Smooth muscle cell (in vitro differentiated cells): ENCODE results near the gene MACROH2A1. TPM values are rescaled to one million over a fixed set of nuclear protein-coding genes. Genes with fewer than 3 reads are reported as not detected.

Experiments
- DNase-seq: peaks from one replicate; lab custom pipeline; 2025; ENCODE audit not compliant: unreplicated experiment; lab: John Stamatoyannopoulos, UW
- H2AFZ ChIP-seq: fragments of 200-600 bp; sonication (generic); 2 replicates; pipeline ENCODE4 v1.6.0; 2016; ENCODE audit warnings: antibody characterized with exemption, low read depth, mild to moderate bottlenecking
- H3F3A ChIP-seq: fragments of 200-600 bp; sonication (generic); 2 replicates; pipeline ENCODE4 v1.6.0; 2017; ENCODE audit warnings: antibody characterized with exemption, low read depth
- H3K27ac ChIP-seq: fragments of 200-600 bp; sonication (generic); 2 replicates; pipeline ENCODE4 v1.5.1; 2016; ENCODE audit warnings: low read depth, mild to moderate bottlenecking
- H3K27me3 ChIP-seq: fragments of 200-600 bp; sonication (generic); 2 replicates; pipeline ENCODE4 v1.6.1; 2016; ENCODE audit warnings: low read depth, mild to moderate bottlenecking
- H3K36me3 ChIP-seq: fragments of 200-600 bp; sonication (generic); 2 replicates; pipeline ENCODE4 v1.5.1; 2016; ENCODE audit warnings: low read depth
- H3K4me1 ChIP-seq: fragments of 200-600 bp; sonication (generic); 2 replicates; pipeline ENCODE4 v1.5.1; 2016; ENCODE audit warnings: low read depth
- H3K4me2 ChIP-seq: fragments of 200-600 bp; sonication (generic); 2 replicates; pipeline ENCODE4 v1.6.0; 2016; ENCODE audit warnings: mild to moderate bottlenecking
- H3K4me3 ChIP-seq: fragments of 200-600 bp; sonication (generic); 2 replicates; pipeline ENCODE4 v1.5.1; 2016; ENCODE audit warnings: mild to moderate bottlenecking
- H3K79me2 ChIP-seq: fragments of 200-600 bp; sonication (generic); 2 replicates; pipeline ENCODE4 v1.6.0; 2016; ENCODE audit warnings: low read depth, mild to moderate bottlenecking
- H3K9ac ChIP-seq: fragments of 200-600 bp; sonication (generic); 2 replicates; pipeline ENCODE4 v1.6.0; 2016; ENCODE audit warnings: low read depth
- H3K9me3 ChIP-seq: fragments of 200-600 bp; sonication (generic); replicated peaks from 2 replicates; pipeline ENCODE4 v1.5.1; 2016; ENCODE audit warnings: low read depth
- H4K20me1 ChIP-seq: fragments of 200-600 bp; sonication (generic); 2 replicates; pipeline ENCODE4 v1.6.0; 2016; ENCODE audit warnings: low read depth
- WGBS: methylation state at CpG from one replicate; pipeline ENCODE4 v1.1.7; 2016; ENCODE audit warnings: low lambda C conversion rate; 5-methylcytosine and 5-hydroxymethylcytosine counted together
- polyA plus RNA-seq: library from polyadenylated mRNA; unstranded; fragments of >200 nt; fragmentation: Nextera tagmentation; extraction: Ambion mirVana; gene quantifications from 2 replicates; pipeline ENCODE4 v1.2.1, GENCODE V29; 2016
- total RNA-seq: library from RNA; depleted of rRNA; stranded (reverse); fragments of >200 nt; gene quantifications from 2 replicates; pipeline ENCODE4 v1.2.3, GENCODE V29; 2014
- TF ChIP-seq, protein P1 (sequence below): fragments of 200-600 bp; sonication (generic); IDR thresholded peaks from 2 replicates; pipeline ENCODE4 v1.5.1; 2017; ENCODE audit warnings: borderline replicate concordance, mild to moderate bottlenecking, antibody characterized with exemption; ENCODE audit not compliant: insufficient read depth, poor library complexity, severe bottlenecking

The MACROH2A1 gene
- total and polyA plus RNA-seq, 2 experiments from 2014 or later = 309 to 371 TPM

DNA sequence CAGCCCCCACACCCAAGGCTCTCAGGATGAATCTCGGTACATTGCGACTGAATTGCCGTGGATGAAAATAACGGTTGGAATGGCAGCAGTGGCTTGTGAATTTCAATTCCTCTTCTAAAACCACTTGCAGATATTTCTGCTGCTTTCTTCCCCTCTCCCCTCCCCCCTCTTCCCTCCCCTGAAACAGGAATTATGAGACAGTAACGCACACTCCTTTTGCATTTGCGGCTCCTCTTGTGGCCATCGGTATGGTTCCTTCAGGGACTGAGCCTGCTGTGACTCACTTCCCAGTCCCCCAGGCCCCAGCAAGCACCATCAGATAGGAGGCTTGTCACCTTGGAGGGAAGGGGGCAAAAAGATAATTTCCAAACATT lies 38.4 kb upstream of the MACROH2A1 start:
- Histone ChIP-seq H3K9ac (peak overlapping the region; percentile 71), H3K4me3 (no peak overlapping the region), H3K4me2 (peak overlapping the region; percentile 37), H3F3A (peaks cover 37% of the 10 kb centered on the region), H3K9me3 (no peaks in the 10 kb centered on the region), H4K20me1 (no peaks in the 10 kb centered on the region), H3K27ac (peak overlapping the region; percentile 95), H3K4me1 (peaks cover 16% of the 10 kb centered on the region), H3K27me3 (no peaks in the 10 kb centered on the region), H3K36me3 (no peaks in the 10 kb centered on the region), H2AFZ (no peak overlapping the region), H3K79me2 (no peaks in the 10 kb centered on the region)
- WGBS = 9% methylated on average over 7 of the region's 7 CpGs
- TF ChIP-seq, protein P1, sequence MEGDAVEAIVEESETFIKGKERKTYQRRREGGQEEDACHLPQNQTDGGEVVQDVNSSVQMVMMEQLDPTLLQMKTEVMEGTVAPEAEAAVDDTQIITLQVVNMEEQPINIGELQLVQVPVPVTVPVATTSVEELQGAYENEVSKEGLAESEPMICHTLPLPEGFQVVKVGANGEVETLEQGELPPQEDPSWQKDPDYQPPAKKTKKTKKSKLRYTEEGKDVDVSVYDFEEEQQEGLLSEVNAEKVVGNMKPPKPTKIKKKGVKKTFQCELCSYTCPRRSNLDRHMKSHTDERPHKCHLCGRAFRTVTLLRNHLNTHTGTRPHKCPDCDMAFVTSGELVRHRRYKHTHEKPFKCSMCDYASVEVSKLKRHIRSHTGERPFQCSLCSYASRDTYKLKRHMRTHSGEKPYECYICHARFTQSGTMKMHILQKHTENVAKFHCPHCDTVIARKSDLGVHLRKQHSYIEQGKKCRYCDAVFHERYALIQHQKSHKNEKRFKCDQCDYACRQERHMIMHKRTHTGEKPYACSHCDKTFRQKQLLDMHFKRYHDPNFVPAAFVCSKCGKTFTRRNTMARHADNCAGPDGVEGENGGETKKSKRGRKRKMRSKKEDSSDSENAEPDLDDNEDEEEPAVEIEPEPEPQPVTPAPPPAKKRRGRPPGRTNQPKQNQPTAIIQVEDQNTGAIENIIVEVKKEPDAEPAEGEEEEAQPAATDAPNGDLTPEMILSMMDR = no peak
- no peak for DNase-seq

DNA sequence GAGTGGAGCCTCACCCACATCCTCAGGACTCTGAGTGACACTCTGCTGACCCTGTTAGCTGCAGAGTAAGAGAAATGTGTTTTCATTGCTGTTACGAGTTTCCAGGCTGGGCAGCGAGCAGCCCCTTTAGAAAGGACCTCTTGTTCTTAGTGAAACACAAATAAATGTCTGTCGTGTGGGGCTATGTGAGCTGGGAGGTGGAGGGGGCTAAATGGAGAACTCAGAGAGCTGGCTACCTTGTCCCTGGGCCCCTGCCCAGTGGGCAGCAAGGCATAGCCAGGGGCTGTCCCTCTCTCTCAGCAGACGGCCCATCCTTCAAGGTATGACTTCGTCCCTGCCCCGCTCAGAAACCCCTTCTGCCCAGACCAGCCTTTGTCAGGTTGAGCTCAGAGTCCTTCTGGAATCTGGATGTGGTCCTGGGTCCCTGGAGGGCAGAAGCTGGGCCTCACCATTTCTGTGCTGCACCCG lies 38.0 kb upstream of the MACROH2A1 start:
- Histone ChIP-seq H3F3A (peaks cover 37% of the 10 kb centered on the region), H3K27me3 (no peaks in the 10 kb centered on the region), H3K79me2 (no peaks in the 10 kb centered on the region), H3K4me3 (no peak overlapping the region), H3K36me3 (no peaks in the 10 kb centered on the region), H3K9me3 (no peaks in the 10 kb centered on the region), H4K20me1 (no peaks in the 10 kb centered on the region), H2AFZ (no peak overlapping the region), H3K27ac (peak overlapping the region; percentile 95), H3K9ac (peak overlapping the region; percentile 55), H3K4me1 (peaks cover 16% of the 10 kb centered on the region), H3K4me2 (peak overlapping the region; percentile 13)
- 41% methylated on average over 7 of the region's 7 CpGs for WGBS
- DNase-seq = no peak
- TF ChIP-seq, protein P1 = no peak

DNA sequence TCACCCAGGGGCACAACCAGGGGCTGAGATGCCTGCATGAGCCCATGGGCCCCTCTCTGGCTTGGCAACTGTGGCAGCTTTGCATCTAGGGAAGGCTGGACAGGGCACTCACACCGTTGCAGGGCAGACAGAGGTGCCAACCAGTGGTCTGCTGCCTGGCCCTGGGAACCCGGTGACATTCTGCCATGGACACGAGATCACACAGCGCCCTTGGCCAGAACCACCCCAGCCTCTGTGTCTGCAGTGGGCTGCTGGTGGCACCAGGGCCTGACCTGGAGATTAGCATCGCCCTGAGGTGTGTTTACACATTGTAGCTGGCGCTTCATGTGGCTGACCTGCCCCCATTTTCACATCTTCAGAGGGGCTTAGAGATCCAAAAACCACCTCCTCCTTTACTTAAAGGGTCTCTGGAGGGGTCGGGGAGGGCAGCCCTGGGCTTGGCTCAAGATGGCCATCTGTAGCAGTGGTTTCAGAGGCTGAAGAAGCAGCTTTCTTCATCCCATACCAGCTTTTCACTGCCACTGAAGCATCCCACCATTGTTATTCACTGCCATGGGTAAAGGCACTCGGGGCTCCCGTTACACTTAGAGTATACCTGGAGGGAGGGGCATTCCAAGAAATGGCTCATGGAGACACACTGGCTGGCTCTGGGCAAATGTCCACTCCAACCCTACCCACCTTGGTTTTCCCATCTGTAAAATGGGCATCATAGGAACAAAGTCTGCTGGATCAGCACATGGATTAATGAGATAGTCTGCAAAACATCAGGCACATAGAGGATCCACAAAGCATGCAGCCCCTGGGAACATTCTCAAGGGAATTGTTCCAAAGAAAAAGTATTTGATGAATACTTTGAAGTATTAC lies 36.7 kb upstream of the MACROH2A1 start:
- Histone ChIP-seq H3K9me3 (no peaks in the 10 kb centered on the region), H3K9ac (peak overlapping the region; percentile 42), H4K20me1 (no peaks in the 10 kb centered on the region), H2AFZ (no peak overlapping the region), H3K4me2 (no peak overlapping the region), H3K4me1 (peaks cover 16% of the 10 kb centered on the region), H3F3A (peaks cover 41% of the 10 kb centered on the region), H3K4me3 (no peak overlapping the region), H3K79me2 (no peaks in the 10 kb centered on the region), H3K36me3 (no peaks in the 10 kb centered on the region), H3K27ac (peak overlapping the region; percentile 95), H3K27me3 (no peaks in the 10 kb centered on the region)
- TF ChIP-seq, protein P1 = no peak
- no peak for DNase-seq
- 89% methylated on average over 9 of the region's 9 CpGs for WGBS
